SK-N-SH treated with all-trans-retinoic acid at 6 μM for 48 hours (cell line): ENCODE data around the gene JPT1.
A peak's percentile ranks its signal among the peaks of the same experiment; 100 is the strongest.

Source experiments
- ATAC-seq: fragments of 200-7000 bp; cut with Tn5 transposase; 3 replicates; pipeline ENCODE4 v1.9.1; 2020; ENCODE audit warnings: mild to moderate bottlenecking, moderate library complexity
- BACH2 ChIP-seq: fragments of 250-450 bp; sonication (Bioruptor Pico); IDR thresholded peaks from 2 replicates; pipeline ENCODE4 v1.9.0; 2021; ENCODE audit warnings: mild to moderate bottlenecking, borderline replicate concordance
- CSDC2 ChIP-seq: fragments of 250-450 bp; sonication (Bioruptor Pico); IDR thresholded peaks from 2 replicates; pipeline ENCODE4 v1.5.0; 2020; ENCODE audit warnings: mild to moderate bottlenecking, moderate library complexity
- GLIS3 ChIP-seq: fragments of 250-450 bp; sonication (Bioruptor Pico); IDR thresholded peaks from 2 replicates; pipeline ENCODE4 v1.5.0; 2020; ENCODE audit warnings: mild to moderate bottlenecking, moderate library complexity
- ISL1 ChIP-seq: fragments of 250-450 bp; sonication (Bioruptor Pico); IDR thresholded peaks from 2 replicates; pipeline ENCODE4 v2.1.2; 2022; ENCODE audit warnings: mild to moderate bottlenecking, moderate library complexity
- OSR1 ChIP-seq: fragments of 250-450 bp; sonication (Bioruptor Pico); IDR thresholded peaks from 2 replicates; pipeline ENCODE4 v1.8.0; 2022; ENCODE audit warnings: moderate library complexity, mild to moderate bottlenecking, inconsistent platforms
- PPARA ChIP-seq: fragments of 250-450 bp; sonication (Bioruptor Pico); IDR thresholded peaks from 2 replicates; pipeline ENCODE4 v1.5.0; 2020; ENCODE audit warnings: mild to moderate bottlenecking, borderline replicate concordance
- RARB ChIP-seq: fragments of 250-450 bp; sonication (Bioruptor Pico); IDR thresholded peaks from 2 replicates; pipeline ENCODE4 v1.8.0; 2021; ENCODE audit warnings: mild to moderate bottlenecking, moderate library complexity
- SNAI2 ChIP-seq: fragments of 250-450 bp; sonication (Bioruptor Pico); IDR thresholded peaks from 2 replicates; pipeline ENCODE4 v1.5.0; 2020; ENCODE audit warnings: mild to moderate bottlenecking, moderate library complexity
- TCF4 ChIP-seq: fragments of 250-450 bp; sonication (Bioruptor Pico); IDR thresholded peaks from 2 replicates; pipeline ENCODE4 v1.8.0; 2021; ENCODE audit warnings: mild to moderate bottlenecking, moderate library complexity, borderline replicate concordance
- TOX ChIP-seq: fragments of 250-450 bp; sonication (Bioruptor Pico); IDR thresholded peaks from 2 replicates; pipeline ENCODE4 v1.8.0; 2021; ENCODE audit warnings: mild to moderate bottlenecking, moderate library complexity, borderline replicate concordance
- ZC3H10 ChIP-seq: fragments of 250-450 bp; sonication (Bioruptor Pico); IDR thresholded peaks from 2 replicates; pipeline ENCODE4 v1.5.1; 2021; ENCODE audit warnings: mild to moderate bottlenecking, moderate library complexity
- ZFP3 ChIP-seq: fragments of 250-450 bp; sonication (Bioruptor Pico); IDR thresholded peaks from 2 replicates; pipeline ENCODE4 v1.5.0; 2020; ENCODE audit warnings: mild to moderate bottlenecking, moderate library complexity
- ZFP30 ChIP-seq: fragments of 450-650 bp; formaldehyde crosslinking; IDR thresholded peaks from 2 replicates; pipeline ENCODE4 v1.5.0; 2022; ENCODE audit warnings: mild to moderate bottlenecking, moderate library complexity
- ZNF565 ChIP-seq: fragments of 450-650 bp; formaldehyde crosslinking; conservative IDR thresholded peaks from 2 replicates; pipeline ENCODE4 v1.5.0; 2020; ENCODE audit warnings: low read depth, mild to moderate bottlenecking, moderate library complexity
- ZNF70 ChIP-seq: fragments of 450-650 bp; formaldehyde crosslinking; IDR thresholded peaks from 2 replicates; pipeline ENCODE4 v1.5.0; 2020; ENCODE audit warnings: mild to moderate bottlenecking, moderate library complexity
- ZNF8 ChIP-seq: fragments of 450-650 bp; formaldehyde crosslinking; IDR thresholded peaks from 2 replicates; pipeline ENCODE4 v1.5.0; 2020; ENCODE audit warnings: mild to moderate bottlenecking, moderate library complexity
- TF ChIP-seq, protein P1 (sequence below): fragments of 250-450 bp; sonication (Bioruptor Pico); IDR thresholded peaks from 2 replicates; pipeline ENCODE4 v1.8.0; 2021; ENCODE audit warnings: low read depth, mild to moderate bottlenecking, moderate library complexity, borderline replicate concordance
- TF ChIP-seq, protein P2 (sequence below): fragments of 250-450 bp; sonication (Bioruptor Pico); IDR thresholded peaks from 2 replicates; pipeline ENCODE4 v1.5.0; 2020; ENCODE audit warnings: mild to moderate bottlenecking, moderate library complexity
- TF ChIP-seq, protein P3 (sequence below): fragments of 250-450 bp; sonication (Bioruptor Pico); IDR thresholded peaks from 2 replicates; pipeline ENCODE4 v1.5.1; 2020; ENCODE audit warnings: low read depth, mild to moderate bottlenecking, moderate library complexity
- TF ChIP-seq, protein P4 (sequence below): fragments of 250-450 bp; sonication (Bioruptor Pico); IDR thresholded peaks from 2 replicates; pipeline ENCODE4 v1.8.0; 2020; ENCODE audit warnings: mild to moderate bottlenecking, moderate library complexity, borderline replicate concordance
- TF ChIP-seq, protein P5 (sequence below): fragments of 250-450 bp; sonication (Bioruptor Pico); IDR thresholded peaks from 2 replicates; pipeline ENCODE4 v1.5.1; 2021; ENCODE audit warnings: mild to moderate bottlenecking, moderate library complexity

The JPT1 gene

DNA sequence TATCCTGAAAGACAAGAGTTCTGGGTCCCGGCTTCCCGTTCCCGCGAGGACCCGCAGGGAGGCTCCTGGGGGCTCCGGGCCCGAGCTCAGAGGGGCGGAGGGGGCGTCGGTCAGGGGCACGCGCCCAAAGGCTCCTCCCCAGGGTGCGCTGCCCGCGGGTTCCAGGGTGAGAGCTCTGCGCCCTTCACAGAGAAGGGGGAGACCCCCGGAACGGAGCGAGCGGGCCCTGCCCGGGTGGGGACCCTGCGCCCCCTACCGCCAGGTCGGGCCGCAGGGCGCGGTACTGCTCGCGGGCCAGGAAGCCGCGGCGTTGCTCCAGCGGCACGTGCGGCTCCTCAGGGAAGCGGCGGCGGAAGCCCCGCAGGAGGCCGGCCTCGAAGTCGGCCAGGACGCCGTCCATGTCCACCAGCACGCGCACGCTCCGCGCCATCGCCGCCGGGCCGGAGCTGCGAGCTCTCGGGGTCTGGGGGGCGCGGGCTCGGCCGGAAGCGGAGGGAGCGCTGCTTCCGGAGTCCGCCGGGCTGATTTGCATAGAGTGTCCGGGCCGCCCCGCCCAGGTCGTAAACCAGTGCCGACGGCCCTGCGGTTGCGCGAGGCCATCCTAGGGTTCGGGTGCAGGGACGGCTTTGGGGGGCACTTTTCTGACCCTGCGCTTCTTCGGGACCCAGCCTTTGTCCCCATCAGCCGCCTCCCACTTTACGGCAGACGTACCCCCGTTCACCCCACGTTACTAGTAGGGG lies 22.9 kb downstream of the JPT1 start, which contains the start of gene NT5C:
Gene NT5C (minus strand): TSS at position 465 of the 740 bp plus-strand sequence. CDS start 35 bp downstream, at position 430.
- ATAC-seq: peak; percentile 83
- TF ChIP-seq BACH2 (no peak), GLIS3 (no peak), ZFP3 (CRISPR knock-in tag) (peak; percentile 78), CSDC2 (peak; percentile 87; the same call in 1 of the 2 replicates), OSR1 (CRISPR knock-in tag) (no peak), PPARA (no peak), ZFP30 (CRISPR knock-in tag) (no peak), TCF4 (no peak), ZC3H10 (CRISPR knock-in tag) (no peak), SNAI2 (CRISPR knock-in tag) (peak; percentile 82; the same call in 1 of the 2 replicates), TOX (no peak), ISL1 (CRISPR knock-in tag) (no peak), ZNF565 (0 out of 2 replicates have a peak, but pooled peaks have one; percentile 8), RARB (no peak), ZNF70 (CRISPR knock-in tag) (peak; percentile 44; the same call in 1 of the 2 replicates)
- TF ChIP-seq, protein P1, sequence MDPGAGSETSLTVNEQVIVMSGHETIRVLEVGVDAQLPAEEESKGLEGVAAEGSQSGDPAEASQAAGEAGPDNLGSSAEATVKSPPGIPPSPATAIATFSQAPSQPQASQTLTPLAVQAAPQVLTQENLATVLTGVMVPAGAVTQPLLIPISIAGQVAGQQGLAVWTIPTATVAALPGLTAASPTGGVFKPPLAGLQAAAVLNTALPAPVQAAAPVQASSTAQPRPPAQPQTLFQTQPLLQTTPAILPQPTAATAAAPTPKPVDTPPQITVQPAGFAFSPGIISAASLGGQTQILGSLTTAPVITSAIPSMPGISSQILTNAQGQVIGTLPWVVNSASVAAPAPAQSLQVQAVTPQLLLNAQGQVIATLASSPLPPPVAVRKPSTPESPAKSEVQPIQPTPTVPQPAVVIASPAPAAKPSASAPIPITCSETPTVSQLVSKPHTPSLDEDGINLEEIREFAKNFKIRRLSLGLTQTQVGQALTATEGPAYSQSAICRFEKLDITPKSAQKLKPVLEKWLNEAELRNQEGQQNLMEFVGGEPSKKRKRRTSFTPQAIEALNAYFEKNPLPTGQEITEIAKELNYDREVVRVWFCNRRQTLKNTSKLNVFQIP (CRISPR knock-in tag): no peak
- TF ChIP-seq, protein P2, sequence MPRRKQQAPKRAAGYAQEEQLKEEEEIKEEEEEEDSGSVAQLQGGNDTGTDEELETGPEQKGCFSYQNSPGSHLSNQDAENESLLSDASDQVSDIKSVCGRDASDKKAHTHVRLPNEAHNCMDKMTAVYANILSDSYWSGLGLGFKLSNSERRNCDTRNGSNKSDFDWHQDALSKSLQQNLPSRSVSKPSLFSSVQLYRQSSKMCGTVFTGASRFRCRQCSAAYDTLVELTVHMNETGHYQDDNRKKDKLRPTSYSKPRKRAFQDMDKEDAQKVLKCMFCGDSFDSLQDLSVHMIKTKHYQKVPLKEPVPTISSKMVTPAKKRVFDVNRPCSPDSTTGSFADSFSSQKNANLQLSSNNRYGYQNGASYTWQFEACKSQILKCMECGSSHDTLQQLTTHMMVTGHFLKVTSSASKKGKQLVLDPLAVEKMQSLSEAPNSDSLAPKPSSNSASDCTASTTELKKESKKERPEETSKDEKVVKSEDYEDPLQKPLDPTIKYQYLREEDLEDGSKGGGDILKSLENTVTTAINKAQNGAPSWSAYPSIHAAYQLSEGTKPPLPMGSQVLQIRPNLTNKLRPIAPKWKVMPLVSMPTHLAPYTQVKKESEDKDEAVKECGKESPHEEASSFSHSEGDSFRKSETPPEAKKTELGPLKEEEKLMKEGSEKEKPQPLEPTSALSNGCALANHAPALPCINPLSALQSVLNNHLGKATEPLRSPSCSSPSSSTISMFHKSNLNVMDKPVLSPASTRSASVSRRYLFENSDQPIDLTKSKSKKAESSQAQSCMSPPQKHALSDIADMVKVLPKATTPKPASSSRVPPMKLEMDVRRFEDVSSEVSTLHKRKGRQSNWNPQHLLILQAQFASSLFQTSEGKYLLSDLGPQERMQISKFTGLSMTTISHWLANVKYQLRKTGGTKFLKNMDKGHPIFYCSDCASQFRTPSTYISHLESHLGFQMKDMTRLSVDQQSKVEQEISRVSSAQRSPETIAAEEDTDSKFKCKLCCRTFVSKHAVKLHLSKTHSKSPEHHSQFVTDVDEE: peak; percentile 74; the same call in 1 of the 2 replicates
- TF ChIP-seq, protein P3, sequence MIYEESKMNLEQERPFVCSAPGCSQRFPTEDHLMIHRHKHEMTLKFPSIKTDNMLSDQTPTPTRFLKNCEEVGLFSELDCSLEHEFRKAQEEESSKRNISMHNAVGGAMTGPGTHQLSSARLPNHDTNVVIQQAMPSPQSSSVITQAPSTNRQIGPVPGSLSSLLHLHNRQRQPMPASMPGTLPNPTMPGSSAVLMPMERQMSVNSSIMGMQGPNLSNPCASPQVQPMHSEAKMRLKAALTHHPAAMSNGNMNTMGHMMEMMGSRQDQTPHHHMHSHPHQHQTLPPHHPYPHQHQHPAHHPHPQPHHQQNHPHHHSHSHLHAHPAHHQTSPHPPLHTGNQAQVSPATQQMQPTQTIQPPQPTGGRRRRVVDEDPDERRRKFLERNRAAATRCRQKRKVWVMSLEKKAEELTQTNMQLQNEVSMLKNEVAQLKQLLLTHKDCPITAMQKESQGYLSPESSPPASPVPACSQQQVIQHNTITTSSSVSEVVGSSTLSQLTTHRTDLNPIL (CRISPR knock-in tag): no peak

DNA sequence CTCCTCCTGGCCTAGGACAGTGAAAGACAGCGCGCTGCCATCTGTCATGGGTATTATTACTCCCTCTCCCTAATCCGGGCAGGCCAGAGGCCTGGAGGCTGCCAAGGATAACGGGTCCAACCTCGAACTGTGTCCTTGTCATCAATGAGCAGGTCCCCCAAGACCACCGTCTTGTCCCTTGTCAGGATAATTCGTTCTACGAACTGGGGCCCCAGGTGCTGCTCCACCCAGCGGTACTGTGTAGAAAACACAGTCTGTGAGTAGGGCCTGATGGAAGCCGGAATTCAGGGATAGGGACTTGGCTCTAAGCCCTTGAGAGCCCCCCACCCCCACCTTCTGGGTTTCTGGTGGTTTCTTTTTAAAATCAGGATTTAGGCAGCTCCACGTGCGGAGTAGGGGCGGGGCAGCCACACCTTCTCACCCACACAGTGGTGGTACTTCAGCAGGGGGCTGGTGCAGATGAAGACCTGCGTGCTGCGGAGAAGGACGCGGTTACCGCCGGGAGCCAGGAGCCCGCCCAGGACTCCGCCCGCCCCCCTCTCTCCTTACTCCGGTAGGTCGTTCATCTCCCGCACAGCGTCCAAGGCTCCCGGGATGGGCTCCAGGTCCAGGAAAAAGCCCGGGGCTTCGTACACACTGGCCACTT lies 23.6 kb downstream of the JPT1 start:
- ATAC-seq: peak; percentile 72
- TF ChIP-seq GLIS3: 0 out of 2 replicates have a peak, but pooled peaks have one; percentile 33
- TF ChIP-seq, protein P1 (CRISPR knock-in tag): no peak
- no peak for TF ChIP-seq ZNF565
- TF ChIP-seq, protein P4, sequence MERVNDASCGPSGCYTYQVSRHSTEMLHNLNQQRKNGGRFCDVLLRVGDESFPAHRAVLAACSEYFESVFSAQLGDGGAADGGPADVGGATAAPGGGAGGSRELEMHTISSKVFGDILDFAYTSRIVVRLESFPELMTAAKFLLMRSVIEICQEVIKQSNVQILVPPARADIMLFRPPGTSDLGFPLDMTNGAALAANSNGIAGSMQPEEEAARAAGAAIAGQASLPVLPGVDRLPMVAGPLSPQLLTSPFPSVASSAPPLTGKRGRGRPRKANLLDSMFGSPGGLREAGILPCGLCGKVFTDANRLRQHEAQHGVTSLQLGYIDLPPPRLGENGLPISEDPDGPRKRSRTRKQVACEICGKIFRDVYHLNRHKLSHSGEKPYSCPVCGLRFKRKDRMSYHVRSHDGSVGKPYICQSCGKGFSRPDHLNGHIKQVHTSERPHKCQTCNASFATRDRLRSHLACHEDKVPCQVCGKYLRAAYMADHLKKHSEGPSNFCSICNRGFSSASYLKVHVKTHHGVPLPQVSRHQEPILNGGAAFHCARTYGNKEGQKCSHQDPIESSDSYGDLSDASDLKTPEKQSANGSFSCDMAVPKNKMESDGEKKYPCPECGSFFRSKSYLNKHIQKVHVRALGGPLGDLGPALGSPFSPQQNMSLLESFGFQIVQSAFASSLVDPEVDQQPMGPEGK: peak; percentile 49; the same call in 1 of the 2 replicates
- TF ChIP-seq RARB: peak; percentile 31; the same call in 1 of the 2 replicates

DNA sequence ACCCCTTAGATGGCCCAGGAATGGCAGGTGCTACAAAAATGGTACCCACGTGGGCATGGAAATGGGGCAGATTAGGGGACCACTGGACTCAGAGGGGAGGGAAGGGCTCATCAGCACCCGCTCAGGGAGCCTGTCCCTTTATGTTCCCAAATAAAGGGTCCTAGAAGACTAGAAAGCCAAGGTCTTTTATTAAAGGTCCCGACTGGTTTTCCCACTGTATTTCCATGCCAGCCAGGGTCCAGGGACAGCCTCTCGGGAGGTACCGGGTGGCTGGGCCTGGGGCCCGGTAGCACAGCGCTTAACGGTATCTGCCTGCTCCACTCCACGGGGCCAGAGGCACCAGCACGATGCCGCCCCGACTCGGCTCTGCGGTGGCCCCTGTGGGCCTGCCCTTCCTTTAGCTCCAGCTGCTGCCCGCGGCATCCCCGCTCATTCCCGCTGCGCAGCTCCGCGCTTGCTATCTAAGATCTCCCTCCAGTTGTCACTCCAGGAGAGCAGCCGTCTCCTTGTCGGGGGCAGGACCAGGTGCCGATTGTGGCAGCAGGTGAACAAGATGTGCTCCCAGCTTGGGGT lies 24.2 kb downstream of the JPT1 start:
- no peak for ATAC-seq
- no peak for TF ChIP-seq ZFP30 (CRISPR knock-in tag)
- TF ChIP-seq ZNF70 (CRISPR knock-in tag): no peak
- TF ChIP-seq, protein P5, sequence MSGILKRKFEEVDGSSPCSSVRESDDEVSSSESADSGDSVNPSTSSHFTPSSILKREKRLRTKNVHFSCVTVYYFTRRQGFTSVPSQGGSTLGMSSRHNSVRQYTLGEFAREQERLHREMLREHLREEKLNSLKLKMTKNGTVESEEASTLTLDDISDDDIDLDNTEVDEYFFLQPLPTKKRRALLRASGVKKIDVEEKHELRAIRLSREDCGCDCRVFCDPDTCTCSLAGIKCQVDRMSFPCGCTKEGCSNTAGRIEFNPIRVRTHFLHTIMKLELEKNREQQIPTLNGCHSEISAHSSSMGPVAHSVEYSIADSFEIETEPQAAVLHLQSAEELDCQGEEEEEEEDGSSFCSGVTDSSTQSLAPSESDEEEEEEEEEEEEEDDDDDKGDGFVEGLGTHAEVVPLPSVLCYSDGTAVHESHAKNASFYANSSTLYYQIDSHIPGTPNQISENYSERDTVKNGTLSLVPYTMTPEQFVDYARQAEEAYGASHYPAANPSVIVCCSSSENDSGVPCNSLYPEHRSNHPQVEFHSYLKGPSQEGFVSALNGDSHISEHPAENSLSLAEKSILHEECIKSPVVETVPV (CRISPR knock-in tag): no peak
- TF ChIP-seq SNAI2 (CRISPR knock-in tag): no peak
- TF ChIP-seq ZC3H10 (CRISPR knock-in tag): no peak
- TF ChIP-seq ZFP3 (CRISPR knock-in tag): no peak
- no peak for TF ChIP-seq ZNF8 (CRISPR knock-in tag)
- TF ChIP-seq RARB: no peak
